Upper lobe of left lung (tissue), 6 donors: ENCODE results near the gene ATRNL1. TPM values are rescaled to one million over a fixed set of nuclear protein-coding genes. Genes with fewer than 3 reads are reported as not detected.

Experiments used
- ATAC-seq, 2 donors: fragments of 200-7000 bp; cut with Tn5 transposase; one replicate each; pipeline ENCODE4 v1.9.1; 2022; ENCODE audit warnings: mild to moderate bottlenecking in 2 of 2, moderate library complexity in 2 of 2; ENCODE audit not compliant: low FRiP score in 2 of 2
- DNase-seq, 2 donors: peaks; one replicate each; pipeline ENCODE4 v3.0.0-alpha.2; 2019 to 2020
- H3K27ac ChIP-seq, 4 donors: fragments of 200-600 bp; sonication (generic); one replicate each; pipeline ENCODE4 v1.5.1; 2016 to 2019
- H3K27me3 ChIP-seq, 4 donors: fragments of 200-600 bp; sonication (generic); one replicate each; pipeline ENCODE4 v1.5.1; 2017 to 2019
- H3K36me3 ChIP-seq, 4 donors: fragments of 200-600 bp; sonication (generic); one replicate each; pipeline ENCODE4 v1.5.1; 2016 to 2019
- H3K4me1 ChIP-seq, 4 donors: fragments of 200-600 bp; sonication (generic); one replicate each; pipeline ENCODE4 v1.5.1; 2018 to 2019
- H3K4me3 ChIP-seq, 4 donors: fragments of 200-600 bp; sonication (generic); one replicate each; pipeline ENCODE4 v1.5.1; 2017 to 2019; ENCODE audit warnings: mild to moderate bottlenecking in 2 of 4, moderate library complexity in 1 of 4
- H3K9me3 ChIP-seq, 4 donors: fragments of 200-600 bp; sonication (generic); one replicate each; pipeline ENCODE4 v1.5.1; 2018 to 2019
- EP300 ChIP-seq, 4 donors: sonication (generic); formaldehyde crosslinking; IDR thresholded peaks; one replicate each; pipeline ENCODE4 v1.5.1; 2017; ENCODE audit warnings: antibody characterized with exemption in 4 of 4, control low read depth in 2 of 4
- POLR2A ChIP-seq, 4 donors: fragments of 450-650 bp; IDR thresholded peaks; one replicate each; pipeline ENCODE4 v1.5.1; 2016 to 2017; ENCODE audit warnings: antibody characterized with exemption in 4 of 4, mild to moderate bottlenecking in 2 of 4
- POLR2AphosphoS5 ChIP-seq, 2 donors: sonication (generic); formaldehyde crosslinking; IDR thresholded peaks; one replicate each; pipeline ENCODE4 v1.5.1; 2017; ENCODE audit warnings: antibody characterized with exemption in 2 of 2
- WGBS, 2 donors: methylation state at CpG; one replicate each; pipeline ENCODE4 v1.1.5; 2017 to 2018; 5-methylcytosine and 5-hydroxymethylcytosine counted together
- total RNA-seq, 6 donors: library from RNA; depleted of rRNA in 4 of 6; stranded (reverse); fragments of >200 nt in 4 of 6; gene quantifications; one replicate each; pipeline versions ENCODE4 v1.1.0 to v1.2.1, GENCODE V29; 2016 to 2021
- TF ChIP-seq, protein P1 (sequence below), 6 experiments: fragments of 450-650 bp in 4 of 6; fragments of 200-600 bp in 2 of 6; sonication (generic) in 2 of 6; IDR thresholded peaks; one replicate each; pipeline ENCODE4 v1.5.1; 2016 to 2019; ENCODE audit warnings: antibody characterized with exemption in 6 of 6
- donor health status: DM: no; HTN: no; CAD: no; lungs with moderate emphysema.
- donor health status: DM: no; HTN: yes; CAD: no; lungs with severe emphysema.

ATRNL1 gene
- total RNA-seq, 6 donors from 2014 or later: 0.11 to 1.0 (median 0.39) TPM

DNA sequence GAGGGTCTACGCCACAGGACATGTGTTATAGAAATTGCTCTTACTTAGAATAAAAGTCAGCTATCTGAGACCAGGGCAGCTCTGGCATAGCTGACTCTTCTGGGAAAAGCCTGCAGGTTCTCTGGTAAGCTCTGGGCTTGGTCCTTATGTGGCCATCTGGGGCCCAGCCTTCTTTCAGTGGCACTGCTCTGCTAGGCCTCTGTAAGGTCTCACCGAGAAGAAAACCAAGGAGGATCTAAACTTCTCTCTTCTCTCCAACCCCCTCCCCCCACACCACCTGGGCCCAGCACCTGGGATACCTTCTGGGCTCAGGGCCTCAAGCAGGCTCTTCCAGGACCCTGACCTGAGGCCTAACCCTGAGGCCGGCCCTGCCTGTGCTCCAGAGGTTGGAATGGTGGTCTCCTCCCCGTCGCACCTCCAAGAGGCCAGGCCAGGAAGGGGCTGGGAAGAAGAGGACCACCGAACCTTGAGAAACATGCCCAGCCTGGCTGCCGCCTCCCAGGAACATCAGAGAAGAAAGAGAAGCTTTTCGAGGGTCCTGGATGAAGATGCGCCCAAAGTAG is 856.2 kb downstream of the ATRNL1 start:
- ATAC-seq (peak; percentile 17 to 53), DNase-seq (peak in 1 of 2 donors; percentile 36)
- H3K27me3 ChIP-seq: no peaks in the 10 kb centered on the region
- H3K36me3 ChIP-seq: no peaks in the 10 kb centered on the region
- H3K4me1 ChIP-seq: no peaks in the 10 kb centered on the region
- H3K9me3 ChIP-seq: no peaks in the 10 kb centered on the region
- no peak for TF ChIP-seq POLR2A (IDR thresholded peaks at IDR 0.05)
- no peak for TF ChIP-seq EP300 (IDR thresholded peaks at IDR 0.05)
- TF ChIP-seq POLR2AphosphoS5 (IDR thresholded peaks at IDR 0.05): no peak
- TF ChIP-seq, protein P1, sequence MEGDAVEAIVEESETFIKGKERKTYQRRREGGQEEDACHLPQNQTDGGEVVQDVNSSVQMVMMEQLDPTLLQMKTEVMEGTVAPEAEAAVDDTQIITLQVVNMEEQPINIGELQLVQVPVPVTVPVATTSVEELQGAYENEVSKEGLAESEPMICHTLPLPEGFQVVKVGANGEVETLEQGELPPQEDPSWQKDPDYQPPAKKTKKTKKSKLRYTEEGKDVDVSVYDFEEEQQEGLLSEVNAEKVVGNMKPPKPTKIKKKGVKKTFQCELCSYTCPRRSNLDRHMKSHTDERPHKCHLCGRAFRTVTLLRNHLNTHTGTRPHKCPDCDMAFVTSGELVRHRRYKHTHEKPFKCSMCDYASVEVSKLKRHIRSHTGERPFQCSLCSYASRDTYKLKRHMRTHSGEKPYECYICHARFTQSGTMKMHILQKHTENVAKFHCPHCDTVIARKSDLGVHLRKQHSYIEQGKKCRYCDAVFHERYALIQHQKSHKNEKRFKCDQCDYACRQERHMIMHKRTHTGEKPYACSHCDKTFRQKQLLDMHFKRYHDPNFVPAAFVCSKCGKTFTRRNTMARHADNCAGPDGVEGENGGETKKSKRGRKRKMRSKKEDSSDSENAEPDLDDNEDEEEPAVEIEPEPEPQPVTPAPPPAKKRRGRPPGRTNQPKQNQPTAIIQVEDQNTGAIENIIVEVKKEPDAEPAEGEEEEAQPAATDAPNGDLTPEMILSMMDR (IDR thresholded peaks at IDR 0.05): no peak
- H3K27ac ChIP-seq: no peak overlapping the region
- 94 to 100% methylated on average over 3 to 9 of the region's 9 CpGs for WGBS, 2 donors
- H3K4me3 ChIP-seq: no peak overlapping the region

DNA sequence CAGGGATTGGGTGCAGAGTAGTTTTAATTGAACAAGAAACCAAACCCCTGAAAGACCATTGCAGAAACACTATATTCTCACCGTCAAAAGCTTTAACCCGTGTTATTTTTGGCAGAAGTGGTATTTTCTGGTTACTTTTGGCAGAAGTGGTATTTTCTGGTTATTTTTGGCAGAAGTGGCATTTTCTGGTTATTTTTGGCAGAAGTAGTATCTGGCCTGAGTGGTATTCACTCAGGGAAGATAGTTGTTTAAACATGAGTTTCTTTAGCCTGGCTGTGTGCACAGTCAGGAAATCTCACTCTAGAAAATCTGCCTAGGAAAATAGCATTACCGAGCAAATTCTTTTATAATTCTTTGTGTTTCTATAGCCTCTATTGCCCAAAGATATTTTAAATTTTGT is 857.2 kb downstream of the ATRNL1 start:
- no peak for ATAC-seq
- Histone ChIP-seq H3K9me3 (no peaks in the 10 kb centered on the region), H3K4me1 (no peaks in the 10 kb centered on the region), H3K36me3 (no peaks in the 10 kb centered on the region), H3K4me3 (no peak overlapping the region), H3K27me3 (no peaks in the 10 kb centered on the region), H3K27ac (no peak overlapping the region)
- no peak for DNase-seq
- 72 to 76% methylated on average over 3 of the region's 3 CpGs for WGBS, 2 donors
- no peak for TF ChIP-seq EP300 (IDR thresholded peaks at IDR 0.05)
- TF ChIP-seq, protein P1 (IDR thresholded peaks at IDR 0.05): no peak
- no peak for TF ChIP-seq POLR2AphosphoS5 (IDR thresholded peaks at IDR 0.05)
- TF ChIP-seq POLR2A (IDR thresholded peaks at IDR 0.05): no peak

DNA sequence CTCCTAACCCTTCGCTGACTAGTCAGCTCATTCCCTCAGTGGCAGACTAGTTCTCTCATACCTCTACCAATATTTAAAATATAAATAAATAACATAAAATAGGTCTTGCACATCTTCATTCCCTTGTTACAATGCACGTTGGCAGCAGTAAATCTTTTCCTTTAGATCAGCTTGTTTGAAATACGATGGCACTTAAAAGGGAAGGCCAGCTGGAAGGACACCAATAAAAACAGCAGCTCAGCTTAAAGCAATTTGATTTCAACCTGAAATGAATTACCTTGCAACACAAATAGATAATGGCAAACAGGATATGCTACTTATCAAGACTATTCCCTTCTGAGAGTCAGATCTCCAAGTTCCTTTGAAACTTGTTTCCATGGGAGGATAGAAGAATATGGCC is 858.1 kb downstream of the ATRNL1 start:
- H3K27me3 ChIP-seq: no peaks in the 10 kb centered on the region
- WGBS, 2 donors: 64 to 72% methylated on average over 3 of the region's 3 CpGs
- H3K4me1 ChIP-seq: no peaks in the 10 kb centered on the region
- H3K9me3 ChIP-seq: no peaks in the 10 kb centered on the region
- no peaks in the 10 kb centered on the region for H3K36me3 ChIP-seq
- H3K27ac ChIP-seq: no peak overlapping the region
- no peak for ATAC-seq
- no peak for DNase-seq
- TF ChIP-seq, protein P1 (IDR thresholded peaks at IDR 0.05): no peak
- TF ChIP-seq POLR2A (IDR thresholded peaks at IDR 0.05): no peak
- no peak for TF ChIP-seq EP300 (IDR thresholded peaks at IDR 0.05)
- TF ChIP-seq POLR2AphosphoS5 (IDR thresholded peaks at IDR 0.05): no peak
- no peak overlapping the region for H3K4me3 ChIP-seq

DNA sequence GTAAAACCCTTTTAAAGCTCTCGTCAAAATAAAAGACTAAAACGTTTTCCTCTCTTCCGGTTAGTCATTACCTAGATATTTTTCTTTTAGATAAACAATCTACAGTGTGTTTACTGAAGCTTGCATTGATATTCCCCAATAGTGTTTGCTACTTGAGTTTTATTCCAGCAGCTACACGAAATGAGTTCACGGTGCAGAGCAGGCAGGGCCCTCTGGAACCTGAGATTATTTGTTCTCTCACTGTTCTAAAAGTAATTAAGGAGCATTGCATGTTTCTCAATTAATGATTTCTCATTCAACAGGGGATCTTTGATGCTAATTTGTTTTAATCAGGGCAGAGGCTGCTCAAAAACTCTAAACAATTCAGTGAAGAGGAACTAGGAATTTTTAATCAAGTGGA is 860.1 kb downstream of the ATRNL1 start:
- Histone ChIP-seq H3K27ac (no peak overlapping the region), H3K4me3 (no peak overlapping the region), H3K27me3 (no peaks in the 10 kb centered on the region), H3K36me3 (no peaks in the 10 kb centered on the region), H3K9me3 (no peaks in the 10 kb centered on the region), H3K4me1 (no peaks in the 10 kb centered on the region)
- TF ChIP-seq EP300 (IDR thresholded peaks at IDR 0.05): no peak
- TF ChIP-seq POLR2A (IDR thresholded peaks at IDR 0.05): no peak
- TF ChIP-seq, protein P1 (IDR thresholded peaks at IDR 0.05): no peak
- no peak for TF ChIP-seq POLR2AphosphoS5 (IDR thresholded peaks at IDR 0.05)
- DNase-seq (no peak), ATAC-seq (no peak)
- WGBS, 2 donors: 45 to 54% methylated on average over 5 of the region's 5 CpGs

DNA sequence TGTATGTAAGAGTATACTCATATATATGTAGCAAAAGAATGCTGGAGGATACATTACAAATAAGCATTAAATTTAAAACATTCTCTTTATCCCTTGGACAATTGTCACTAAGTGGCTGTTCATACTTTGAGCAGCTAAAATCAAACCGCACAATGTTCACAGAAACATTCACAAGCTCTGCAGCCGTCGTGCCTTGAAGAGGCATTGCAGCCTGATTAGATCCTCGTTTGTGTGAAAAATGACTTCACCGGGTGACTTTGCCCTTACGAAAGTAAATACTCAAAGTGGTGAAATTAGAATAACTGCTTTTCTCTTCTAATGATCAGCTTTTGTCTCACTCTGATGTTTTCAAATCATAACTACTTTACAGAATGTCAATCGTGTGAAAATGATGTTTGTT is 860.8 kb downstream of the ATRNL1 start:
- no peak for ATAC-seq
- TF ChIP-seq, protein P1 (IDR thresholded peaks at IDR 0.05): no peak
- TF ChIP-seq POLR2A (IDR thresholded peaks at IDR 0.05): no peak
- TF ChIP-seq POLR2AphosphoS5 (IDR thresholded peaks at IDR 0.05): no peak
- no peak for TF ChIP-seq EP300 (IDR thresholded peaks at IDR 0.05)
- H3K27me3 ChIP-seq: no peaks in the 10 kb centered on the region
- 71 to 77% methylated on average over 7 of the region's 7 CpGs for WGBS, 2 donors
- DNase-seq: no peak
- H3K27ac ChIP-seq: no peak overlapping the region
- no peaks in the 10 kb centered on the region for H3K4me1 ChIP-seq
- H3K36me3 ChIP-seq: no peaks in the 10 kb centered on the region
- H3K9me3 ChIP-seq: no peaks in the 10 kb centered on the region
- no peak overlapping the region for H3K4me3 ChIP-seq
